HG03135 (cell line): ENCODE results near the gene TMEM132A.

ENCODE experiments used
- ATAC-seq: cut with Tn5 transposase; IDR thresholded peaks from one replicate; pipeline ENCODE4 v1.9.1; 2021; ENCODE audit warnings: mild to moderate bottlenecking, moderate library complexity; ENCODE audit not compliant: unreplicated experiment

The TMEM132A gene

DNA sequence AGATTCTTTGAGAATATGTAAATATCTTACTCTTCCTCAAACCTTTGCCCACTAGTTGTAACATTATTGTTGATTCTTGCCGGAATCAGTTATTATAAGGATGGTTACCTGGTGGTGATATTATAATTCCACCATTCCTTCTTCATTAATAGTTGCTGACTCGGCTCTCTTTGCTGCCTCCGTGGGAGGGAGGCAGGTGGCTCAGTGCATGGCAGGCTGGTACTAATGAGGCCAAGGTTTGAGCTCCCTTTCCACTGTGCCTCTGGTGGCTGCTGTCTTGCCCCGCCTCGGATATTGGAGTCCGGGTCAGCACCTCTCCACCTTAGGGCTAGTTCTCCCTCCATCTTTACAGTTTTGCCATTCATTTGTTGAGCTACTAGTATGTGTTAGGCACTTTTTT, 59.9 kb downstream of the TMEM132A start:
- ATAC-seq: no peak

DNA sequence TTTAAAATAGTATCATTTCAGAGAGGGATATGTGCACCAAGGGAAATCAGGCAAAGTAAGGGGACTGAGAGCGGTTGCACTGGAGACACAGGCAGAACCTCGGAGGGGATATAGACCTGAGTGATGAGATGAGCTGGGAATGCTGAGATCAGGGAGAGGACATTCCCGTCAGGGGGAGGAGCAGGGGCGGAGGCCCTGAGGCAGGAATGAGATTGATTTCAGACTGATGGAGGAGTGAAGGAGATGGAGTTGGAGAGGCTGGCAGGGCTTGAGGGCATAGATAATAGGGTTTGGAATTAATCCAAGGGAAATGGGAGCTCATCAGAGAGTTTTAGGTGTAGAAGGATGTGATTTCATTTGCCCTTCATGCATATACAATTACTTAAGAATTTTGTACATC, 60.4 kb downstream of the TMEM132A start:
- ATAC-seq: no peak

DNA sequence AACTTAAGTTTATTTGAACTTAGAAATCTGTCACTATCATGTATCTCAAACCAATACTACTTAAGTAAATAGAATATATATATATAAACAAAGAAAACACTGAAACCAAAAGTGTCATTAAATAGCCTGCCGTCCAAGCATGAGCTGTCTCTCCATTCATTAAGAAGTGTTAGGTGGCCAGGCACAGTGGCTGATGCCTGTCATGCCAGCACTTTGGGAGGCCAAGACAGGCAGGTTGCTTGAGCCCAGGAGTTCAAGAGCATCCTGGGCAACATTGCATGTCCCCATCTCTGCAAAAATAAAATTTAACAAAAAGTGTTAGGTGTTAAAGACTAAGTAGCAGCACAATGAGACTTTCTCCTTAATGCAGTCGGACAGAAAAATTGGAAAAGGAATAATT, 61.2 kb downstream of the TMEM132A start:
- ATAC-seq: no peak

DNA sequence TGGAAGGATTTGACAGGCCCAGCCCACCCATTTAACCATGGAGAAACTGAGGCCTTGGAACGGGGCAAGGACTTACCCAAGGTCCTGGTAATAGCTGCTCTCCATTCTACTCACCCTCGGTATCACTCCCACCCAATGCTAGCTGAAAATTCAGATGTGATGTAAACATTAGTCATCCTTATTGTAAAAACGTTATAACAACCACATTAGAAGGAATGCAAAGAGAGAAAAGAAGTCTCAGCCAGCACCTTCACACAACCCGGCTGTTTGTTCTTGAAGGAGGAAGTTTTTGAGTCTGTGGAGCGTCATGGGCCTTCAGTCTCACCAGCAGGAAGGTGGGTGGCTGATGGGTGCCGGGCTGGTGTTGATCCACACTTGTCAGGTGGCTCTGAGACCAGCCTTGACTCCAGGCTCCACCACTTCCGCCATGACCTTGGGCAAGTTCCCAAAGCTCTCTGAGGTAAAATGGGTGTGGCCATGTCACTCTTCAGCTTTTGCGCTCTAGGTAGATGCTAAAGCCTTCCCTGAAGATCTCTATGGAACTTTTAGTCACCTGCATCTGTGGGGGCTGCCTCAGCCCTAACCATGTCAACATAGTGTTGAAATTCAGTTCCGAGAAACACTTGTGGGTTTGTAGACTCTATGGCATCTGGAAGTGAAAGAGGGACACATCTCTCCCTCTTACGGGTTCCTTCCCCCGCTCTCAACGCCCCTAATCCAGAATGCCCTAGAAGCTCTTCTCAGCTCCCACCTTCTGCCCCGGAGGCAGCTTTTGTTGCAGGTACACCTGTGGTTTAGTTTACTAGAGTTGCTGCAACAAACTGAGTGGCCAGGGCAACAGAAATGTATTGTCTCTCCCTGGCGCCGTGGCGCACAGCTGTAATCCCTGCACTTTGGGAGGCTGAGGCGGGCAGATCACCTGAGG, 62.0 kb downstream of the TMEM132A start:
- no peak for ATAC-seq
